Mesendoderm (in vitro differentiated cells): ENCODE measurements around the gene SLC6A2.

Source experiments
- DNase-seq: peaks from one replicate; pipeline ENCODE4 v3.0.0; 2013
- H2AK5ac ChIP-seq: 2 replicates; pipeline ENCODE4 v1.6.1; 2013; ENCODE audit warnings: low read length, inconsistent platforms
- H2BK120ac ChIP-seq: 2 replicates; pipeline ENCODE4 v1.6.1; 2013; ENCODE audit warnings: low read depth, mild to moderate bottlenecking, low read length, moderate library complexity, mixed read lengths
- H2BK15ac ChIP-seq: replicated peaks from 2 replicates; pipeline ENCODE4 v1.6.1; 2013; ENCODE audit warnings: low read depth, mild to moderate bottlenecking, moderate library complexity
- H2BK5ac ChIP-seq: 2 replicates; pipeline ENCODE4 v1.6.1; 2013; ENCODE audit warnings: low read length, inconsistent platforms
- H3K18ac ChIP-seq: 2 replicates; pipeline ENCODE4 v1.6.1; 2013; ENCODE audit warnings: mild to moderate bottlenecking, low read length, mixed read lengths
- H3K23ac ChIP-seq: one replicate; pipeline ENCODE4 v1.6.1; 2013; ENCODE audit warnings: low read length
- H3K27ac ChIP-seq: 2 replicates; pipeline ENCODE4 v1.5.1; 2013; ENCODE audit warnings: low read depth, mild to moderate bottlenecking, inconsistent platforms, low read length, moderate library complexity
- H3K27me3 ChIP-seq: 2 replicates; pipeline ENCODE4 v1.6.1; 2013; ENCODE audit warnings: low read length, control low read depth, mild to moderate bottlenecking, inconsistent platforms; ENCODE audit not compliant: insufficient read depth, poor library complexity
- H3K36me3 ChIP-seq: 2 replicates; pipeline ENCODE4 v1.6.1; 2013; ENCODE audit warnings: low read length, inconsistent platforms; ENCODE audit not compliant: control insufficient read depth, insufficient read depth
- H3K4ac ChIP-seq: one replicate; pipeline ENCODE4 v1.6.1; 2013; ENCODE audit warnings: low read depth, mild to moderate bottlenecking, low read length, moderate library complexity
- H3K4me1 ChIP-seq: 2 replicates; pipeline ENCODE4 v1.6.1; 2013; ENCODE audit warnings: low read depth, low read length, inconsistent platforms; ENCODE audit not compliant: control insufficient read depth
- H3K4me2 ChIP-seq: 2 replicates; pipeline ENCODE4 v1.6.1; 2013; ENCODE audit warnings: low read length
- H3K4me3 ChIP-seq: 2 replicates; pipeline ENCODE4 v1.5.1; 2013; ENCODE audit warnings: mild to moderate bottlenecking, low read length
- H3K56ac ChIP-seq: one replicate; pipeline ENCODE4 v1.6.1; 2013; ENCODE audit warnings: low read length
- H3K79me1 ChIP-seq: 2 replicates; pipeline ENCODE4 v1.6.1; 2013; ENCODE audit warnings: low read length, inconsistent platforms
- H3K79me2 ChIP-seq: 2 replicates; pipeline ENCODE4 v1.6.1; 2013; ENCODE audit warnings: mild to moderate bottlenecking, low read length; ENCODE audit not compliant: control insufficient read depth, insufficient read depth
- H3K9ac ChIP-seq: 2 replicates; pipeline ENCODE4 v1.6.1; 2013; ENCODE audit warnings: low read length, inconsistent platforms
- H4K5ac ChIP-seq: one replicate; pipeline ENCODE4 v1.6.1; 2013; ENCODE audit warnings: low read length
- H4K8ac ChIP-seq: one replicate; pipeline ENCODE4 v1.6.1; 2013; ENCODE audit warnings: low read depth, mild to moderate bottlenecking, control low read depth, low read length, moderate library complexity
- WGBS: extraction: QIAGEN DNeasy Blood & Tissue Kit; methylation state at CpG from one replicate; pipeline ENCODE4 v1.1.7; 2013; ENCODE audit warnings: low lambda C conversion rate, missing lambda C conversion rate; ENCODE audit not compliant: insufficient coverage; ENCODE audit errors: extremely low coverage; 5-methylcytosine and 5-hydroxymethylcytosine counted together

Gene SLC6A2

DNA sequence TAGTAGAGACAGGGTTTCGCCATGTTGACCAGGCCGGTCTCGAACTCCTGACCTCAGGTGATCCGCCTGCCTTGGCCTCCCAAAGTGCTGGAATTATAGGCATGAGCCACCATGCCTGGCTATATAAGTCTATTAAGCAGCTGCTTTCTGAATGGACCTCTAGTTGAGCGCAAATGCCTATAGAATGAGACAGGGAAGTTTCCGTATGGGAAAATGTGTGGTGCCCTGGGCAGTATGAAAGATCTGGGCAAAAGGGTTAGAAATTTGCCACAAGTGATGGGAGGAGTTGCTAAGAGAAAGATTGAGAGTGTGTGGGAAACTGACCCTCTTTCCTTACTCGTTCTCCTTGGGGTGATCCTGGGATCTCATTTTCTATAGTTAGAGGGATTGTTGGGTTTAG is 26.3 kb downstream of the SLC6A2 start:
- no peak overlapping the region for H3K4ac ChIP-seq
- no peak for DNase-seq
- H3K18ac ChIP-seq = no peak overlapping the region
- H4K5ac ChIP-seq = no peak overlapping the region
- H3K4me2 ChIP-seq = no peak overlapping the region
- no peak overlapping the region for H4K8ac ChIP-seq
- no peaks in the 10 kb centered on the region for H3K79me1 ChIP-seq
- no peak overlapping the region for H3K56ac ChIP-seq
- H2BK120ac ChIP-seq = no peak overlapping the region
- H2BK5ac ChIP-seq = no peak overlapping the region
- H3K9ac ChIP-seq = no peak overlapping the region
- H3K4me3 ChIP-seq = no peak overlapping the region
- no peaks in the 10 kb centered on the region for H3K4me1 ChIP-seq
- no peak overlapping the region for H2AK5ac ChIP-seq
- H3K27ac ChIP-seq = no peak overlapping the region
- H3K23ac ChIP-seq = no peak overlapping the region
- no peak overlapping the region for H2BK15ac ChIP-seq
- H3K79me2 ChIP-seq = no peaks in the 10 kb centered on the region
- H3K36me3 ChIP-seq = no peaks in the 10 kb centered on the region
- no peaks in the 10 kb centered on the region for H3K27me3 ChIP-seq
- no CpG with 5 or more reads among the region's 7 CpGs for WGBS

DNA sequence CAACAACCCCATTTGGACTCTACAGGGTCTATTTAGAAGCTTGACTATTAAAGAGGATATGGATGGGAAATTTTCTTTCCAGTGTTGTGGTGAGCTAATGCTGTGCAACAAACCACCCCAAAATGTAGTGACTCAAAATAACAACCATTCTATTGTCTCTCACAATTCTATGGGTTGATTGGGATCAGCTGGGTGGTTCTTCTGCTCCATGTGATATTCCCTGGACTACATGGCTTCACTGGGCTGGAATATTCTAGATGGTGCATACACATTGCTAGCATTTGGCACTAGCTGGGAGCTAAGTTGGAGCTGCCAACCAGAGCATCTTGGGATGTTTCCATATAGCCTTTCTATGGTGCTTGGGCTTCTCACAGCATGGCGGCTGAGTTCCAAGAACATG is 30.2 kb downstream of the SLC6A2 start:
- H3K4me3 ChIP-seq = no peak overlapping the region
- H2BK120ac ChIP-seq = no peak overlapping the region
- no peaks in the 10 kb centered on the region for H3K27me3 ChIP-seq
- no peaks in the 10 kb centered on the region for H3K36me3 ChIP-seq
- no peak overlapping the region for H4K8ac ChIP-seq
- H4K5ac ChIP-seq = no peak overlapping the region
- H3K18ac ChIP-seq = no peak overlapping the region
- WGBS = no CpG with 5 or more reads among the region's 1 CpG
- no peaks in the 10 kb centered on the region for H3K79me1 ChIP-seq
- DNase-seq = no peak
- H3K4me1 ChIP-seq = no peaks in the 10 kb centered on the region
- no peak overlapping the region for H3K4me2 ChIP-seq
- H2BK15ac ChIP-seq = no peak overlapping the region
- H3K23ac ChIP-seq = no peak overlapping the region
- no peak overlapping the region for H2AK5ac ChIP-seq
- no peak overlapping the region for H2BK5ac ChIP-seq
- no peak overlapping the region for H3K27ac ChIP-seq
- no peak overlapping the region for H3K56ac ChIP-seq
- no peaks in the 10 kb centered on the region for H3K79me2 ChIP-seq
- no peak overlapping the region for H3K4ac ChIP-seq
- no peak overlapping the region for H3K9ac ChIP-seq

DNA sequence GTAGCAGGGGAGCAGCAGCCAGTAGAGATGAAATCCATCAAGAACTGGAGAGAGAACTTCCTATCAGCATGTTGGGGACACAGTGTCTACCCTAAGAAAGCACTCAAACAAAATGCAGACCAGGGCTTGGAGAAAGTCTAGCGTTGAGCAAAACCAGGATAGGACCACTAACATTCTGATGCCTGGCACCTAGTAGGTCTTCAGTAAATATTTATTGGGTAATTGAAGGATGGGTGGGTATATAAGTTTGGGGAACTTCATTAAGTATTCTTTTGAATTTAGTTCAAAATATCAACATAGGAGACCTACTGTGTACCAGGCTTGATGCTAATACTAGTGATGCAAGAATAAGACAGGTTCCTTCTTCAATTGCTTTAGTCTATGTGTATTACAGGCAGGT is 30.9 kb downstream of the SLC6A2 start:
- no peaks in the 10 kb centered on the region for H3K36me3 ChIP-seq
- H2BK120ac ChIP-seq = no peak overlapping the region
- H4K5ac ChIP-seq = no peak overlapping the region
- no peak overlapping the region for H3K4me3 ChIP-seq
- no CpG with 5 or more reads among the region's 1 CpG for WGBS
- no peak for DNase-seq
- H3K27ac ChIP-seq = no peak overlapping the region
- no peaks in the 10 kb centered on the region for H3K4me1 ChIP-seq
- no peak overlapping the region for H2BK15ac ChIP-seq
- H3K18ac ChIP-seq = no peak overlapping the region
- no peak overlapping the region for H3K9ac ChIP-seq
- H3K23ac ChIP-seq = no peak overlapping the region
- H3K79me2 ChIP-seq = no peaks in the 10 kb centered on the region
- no peak overlapping the region for H2AK5ac ChIP-seq
- H3K79me1 ChIP-seq = no peaks in the 10 kb centered on the region
- H2BK5ac ChIP-seq = no peak overlapping the region
- H4K8ac ChIP-seq = no peak overlapping the region
- H3K56ac ChIP-seq = no peak overlapping the region
- no peaks in the 10 kb centered on the region for H3K27me3 ChIP-seq
- no peak overlapping the region for H3K4ac ChIP-seq
- no peak overlapping the region for H3K4me2 ChIP-seq

DNA sequence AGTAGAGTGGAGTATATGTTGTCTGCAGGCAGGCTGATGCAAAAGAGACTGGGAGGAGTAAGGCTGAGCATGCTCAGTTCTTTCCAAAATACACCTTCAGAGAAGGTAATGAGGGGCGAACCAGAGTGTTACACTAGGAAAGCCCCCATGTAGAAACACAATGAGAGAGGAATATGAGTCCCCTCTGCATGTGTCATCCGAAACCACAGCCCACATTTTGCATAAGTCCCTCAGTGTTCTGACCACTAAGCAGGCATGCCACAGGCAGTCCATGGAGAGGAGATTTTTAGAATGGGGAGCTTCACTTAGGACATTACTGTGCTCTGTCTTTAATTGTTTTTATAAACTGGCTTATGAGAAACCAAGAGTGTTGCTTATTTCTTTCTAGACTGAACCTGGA is 32.0 kb downstream of the SLC6A2 start:
- H3K27ac ChIP-seq = no peak overlapping the region

DNA sequence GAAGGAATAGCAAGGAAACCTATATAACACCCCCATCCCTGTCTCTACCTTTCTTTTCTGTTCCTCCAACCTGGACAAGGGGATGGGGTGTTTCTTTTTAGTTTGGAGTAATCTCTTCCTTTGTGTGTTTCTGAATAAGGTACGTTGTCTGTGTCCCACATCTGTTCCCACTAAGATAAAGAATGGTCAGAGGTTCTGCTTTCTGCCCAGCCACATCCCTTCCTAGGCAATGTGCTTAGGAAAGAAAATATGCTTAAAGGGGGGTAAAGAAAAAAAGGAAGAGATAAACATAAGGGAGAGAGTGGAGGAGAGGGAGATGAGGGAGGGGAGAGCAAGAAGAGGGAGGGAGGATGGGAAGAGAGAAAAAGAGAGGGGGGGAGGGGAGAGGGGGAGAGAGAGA is 35.1 kb downstream of the SLC6A2 start:
- DNase-seq = no peak
- WGBS = no CpG with 5 or more reads among the region's 1 CpG

More for the DNA sequence above, 32.0 kb downstream of the SLC6A2 start:
- no peak overlapping the region for H2AK5ac ChIP-seq
- H3K79me1 ChIP-seq = no peaks in the 10 kb centered on the region
- H3K4ac ChIP-seq = no peak overlapping the region
- no peak overlapping the region for H3K56ac ChIP-seq
- H3K36me3 ChIP-seq = no peaks in the 10 kb centered on the region
- no peak overlapping the region for H3K4me2 ChIP-seq
- no peak overlapping the region for H3K9ac ChIP-seq
- no peak overlapping the region for H2BK5ac ChIP-seq
- H3K79me2 ChIP-seq = no peaks in the 10 kb centered on the region
- no peak overlapping the region for H3K23ac ChIP-seq
- DNase-seq = no peak
- no CpG with 5 or more reads among the region's 2 CpGs for WGBS
- H2BK15ac ChIP-seq = no peak overlapping the region
- no peak overlapping the region for H4K5ac ChIP-seq
- H3K4me1 ChIP-seq = no peaks in the 10 kb centered on the region
- H3K27me3 ChIP-seq = no peaks in the 10 kb centered on the region
- no peak overlapping the region for H3K4me3 ChIP-seq
- H2BK120ac ChIP-seq = no peak overlapping the region
- no peak overlapping the region for H3K18ac ChIP-seq
- H4K8ac ChIP-seq = no peak overlapping the region

DNA sequence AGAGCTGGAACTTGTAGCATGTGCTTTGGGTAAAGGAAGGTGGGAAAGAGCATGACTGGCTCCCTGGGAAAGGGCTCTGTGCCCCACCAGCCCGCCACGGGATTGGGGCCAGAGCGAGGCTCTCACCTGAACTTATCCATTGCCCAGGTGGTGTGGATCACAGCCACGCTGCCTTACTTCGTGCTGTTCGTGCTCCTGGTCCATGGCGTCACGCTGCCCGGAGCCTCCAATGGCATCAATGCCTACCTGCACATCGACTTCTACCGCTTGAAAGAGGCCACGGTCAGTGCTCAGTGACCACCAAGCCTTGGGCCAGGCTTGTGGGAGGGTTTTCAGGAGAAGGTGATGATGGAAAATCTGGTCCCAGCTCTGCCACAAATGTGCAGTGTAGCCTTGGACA is 36.0 kb downstream of the SLC6A2 start:
- no peaks in the 10 kb centered on the region for H3K27me3 ChIP-seq
- no peaks in the 10 kb centered on the region for H3K4me1 ChIP-seq
- H2AK5ac ChIP-seq = no peak overlapping the region
- no peak overlapping the region for H3K27ac ChIP-seq
- no peak overlapping the region for H2BK5ac ChIP-seq
- no peak overlapping the region for H3K18ac ChIP-seq
- H3K4me3 ChIP-seq = no peak overlapping the region
- no CpG with 5 or more reads among the region's 12 CpGs for WGBS
- H3K4ac ChIP-seq = no peak overlapping the region
- no peak overlapping the region for H3K56ac ChIP-seq
- H2BK15ac ChIP-seq = no peak overlapping the region
- no peaks in the 10 kb centered on the region for H3K36me3 ChIP-seq
- H3K79me1 ChIP-seq = no peaks in the 10 kb centered on the region
- H4K5ac ChIP-seq = no peak overlapping the region
- no peak for DNase-seq
- H3K23ac ChIP-seq = no peak overlapping the region
- H3K4me2 ChIP-seq = no peak overlapping the region
- H3K9ac ChIP-seq = no peak overlapping the region
- H4K8ac ChIP-seq = no peak overlapping the region
- H3K79me2 ChIP-seq = no peaks in the 10 kb centered on the region
- H2BK120ac ChIP-seq = no peak overlapping the region

More for the DNA sequence above, 35.1 kb downstream of the SLC6A2 start:
- Histone ChIP-seq H3K36me3 (no peaks in the 10 kb centered on the region), H3K79me1 (no peaks in the 10 kb centered on the region), H2AK5ac (no peak overlapping the region), H3K27ac (no peak overlapping the region), H3K79me2 (no peaks in the 10 kb centered on the region), H3K4me3 (no peak overlapping the region), H3K9ac (no peak overlapping the region), H3K56ac (no peak overlapping the region), H3K4ac (no peak overlapping the region), H3K18ac (no peak overlapping the region), H4K5ac (no peak overlapping the region), H2BK15ac (no peak overlapping the region), H3K23ac (no peak overlapping the region), H3K4me1 (no peaks in the 10 kb centered on the region), H3K4me2 (no peak overlapping the region), H4K8ac (no peak overlapping the region), H3K27me3 (no peaks in the 10 kb centered on the region), H2BK5ac (no peak overlapping the region), H2BK120ac (no peak overlapping the region)
